ENCODE results near the gene USF2. TPM values are rescaled to one million over a fixed set of nuclear protein-coding genes. Genes with fewer than 3 reads are reported as not detected.

The USF2 gene
- total RNA-seq, 1 donor from 2014 or later: 236 TPM

GRCh38 chr19:35225951-35226350 lies 42.8 kb upstream of the USF2 start:
- CTCF ChIA-PET: interaction anchor here (0.8 kb wide), 1 partner anchor 158 kb away, joined by 3 read pairs; no protein-coding TSS in a partner anchor
- POLR2A ChIA-PET: interaction anchor here (0.6 to 1.7 kb wide), 2 partner anchors 21 to 108 kb away, joined by 3 to 4 read pairs; no protein-coding TSS in a partner anchor
- H3K27me3 Mint-ChIP-seq: no peaks in the 10 kb centered on the region
- no peaks in the 10 kb centered on the region for H3K36me3 Mint-ChIP-seq (ENCODE audit: low read depth)
- H3K27ac Mint-ChIP-seq: no peak overlapping the region
- peak; percentile 4 for DNase-seq
- no peak for ATAC-seq (ENCODE audit: low read depth)
- TF ChIP-seq, protein P1, sequence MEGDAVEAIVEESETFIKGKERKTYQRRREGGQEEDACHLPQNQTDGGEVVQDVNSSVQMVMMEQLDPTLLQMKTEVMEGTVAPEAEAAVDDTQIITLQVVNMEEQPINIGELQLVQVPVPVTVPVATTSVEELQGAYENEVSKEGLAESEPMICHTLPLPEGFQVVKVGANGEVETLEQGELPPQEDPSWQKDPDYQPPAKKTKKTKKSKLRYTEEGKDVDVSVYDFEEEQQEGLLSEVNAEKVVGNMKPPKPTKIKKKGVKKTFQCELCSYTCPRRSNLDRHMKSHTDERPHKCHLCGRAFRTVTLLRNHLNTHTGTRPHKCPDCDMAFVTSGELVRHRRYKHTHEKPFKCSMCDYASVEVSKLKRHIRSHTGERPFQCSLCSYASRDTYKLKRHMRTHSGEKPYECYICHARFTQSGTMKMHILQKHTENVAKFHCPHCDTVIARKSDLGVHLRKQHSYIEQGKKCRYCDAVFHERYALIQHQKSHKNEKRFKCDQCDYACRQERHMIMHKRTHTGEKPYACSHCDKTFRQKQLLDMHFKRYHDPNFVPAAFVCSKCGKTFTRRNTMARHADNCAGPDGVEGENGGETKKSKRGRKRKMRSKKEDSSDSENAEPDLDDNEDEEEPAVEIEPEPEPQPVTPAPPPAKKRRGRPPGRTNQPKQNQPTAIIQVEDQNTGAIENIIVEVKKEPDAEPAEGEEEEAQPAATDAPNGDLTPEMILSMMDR (IDR thresholded peaks at IDR 0.05): no peak
- peaks cover 26% of the 10 kb centered on the region for H3K4me1 Mint-ChIP-seq
- intact Hi-C loops (cut with micrococcal nuclease): no loop called here
- no peaks in the 10 kb centered on the region for H3K9me3 Mint-ChIP-seq
- H3K4me3 Mint-ChIP-seq: no peak overlapping the region

GRCh38 chr19:35226748-35227147 lies 42.0 kb upstream of the USF2 start:
- CTCF ChIA-PET: no interaction called here
- Mint-ChIP-seq H3K4me3 (no peak overlapping the region), H3K9me3 (no peaks in the 10 kb centered on the region), H3K4me1 (peaks cover 26% of the 10 kb centered on the region), H3K27ac (no peak overlapping the region), H3K27me3 (no peaks in the 10 kb centered on the region), H3K36me3 (ENCODE audit: low read depth) (no peaks in the 10 kb centered on the region)
- ATAC-seq (ENCODE audit: low read depth) (no peak), DNase-seq (peak; percentile 0)
- TF ChIP-seq, protein P1 (IDR thresholded peaks at IDR 0.05): no peak
- POLR2A ChIA-PET: interaction anchor here (0.5 kb wide), 1 partner anchor 429 kb away, joined by 4 read pairs; no protein-coding TSS in a partner anchor
- intact Hi-C loops (cut with micrococcal nuclease): no loop called here

GRCh38 chr19:35228177-35228930 lies 40.4 kb upstream of the USF2 start, which contains the start of gene FAM187B:
Gene FAM187B, minus strand, starts transcription at chr19:35228739. Its CDS starts 59 bp downstream, at chr19:35228680.
- Mint-ChIP-seq H3K27me3 (no peaks in the 10 kb centered on the region), H3K27ac (no peak within 1 kb of the TSS), H3K4me3 (no peak within 1 kb of the TSS), H3K9me3 (no peaks in the 10 kb centered on the region), H3K4me1 (peaks cover 19% of the 10 kb centered on the region), H3K36me3 (ENCODE audit: low read depth) (no peaks in the 10 kb centered on the region)
- CTCF ChIA-PET: no interaction called here
- intact Hi-C loops (cut with micrococcal nuclease): no loop called here
- POLR2A ChIA-PET: interaction anchor here (0.6 kb wide), 1 partner anchor 18 kb away, joined by 3 read pairs; no protein-coding TSS in a partner anchor
- TF ChIP-seq, protein P1 (IDR thresholded peaks at IDR 0.05): no peak
- ATAC-seq (ENCODE audit: low read depth): no peak
- no peak for DNase-seq

DNA sequence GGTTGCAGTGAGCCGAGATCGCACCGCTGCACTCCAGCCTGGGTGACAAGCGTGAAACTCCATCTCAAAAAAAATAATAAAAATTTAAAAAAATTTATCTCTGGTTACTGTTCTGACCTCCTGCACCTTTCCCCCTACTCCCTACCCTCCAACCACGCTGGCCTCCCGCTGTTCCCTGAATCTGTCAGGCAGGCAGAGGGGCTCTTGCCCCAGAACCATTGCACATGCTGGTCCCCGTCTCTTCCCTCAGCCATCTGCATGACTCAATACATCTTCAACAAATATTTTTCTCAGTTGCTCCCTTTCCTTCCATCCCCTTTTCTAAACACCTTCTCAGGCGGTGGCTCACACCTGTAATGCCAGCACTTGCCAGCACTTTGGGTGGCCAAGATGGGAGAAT lies 39.2 kb upstream of the USF2 start:
- no peak overlapping the region for H3K4me3 Mint-ChIP-seq
- intact Hi-C loops (cut with micrococcal nuclease): no loop called here
- H3K9me3 Mint-ChIP-seq: no peaks in the 10 kb centered on the region
- no peaks in the 10 kb centered on the region for H3K36me3 Mint-ChIP-seq (ENCODE audit: low read depth)
- ChIA-PET POLR2A (no interaction called here), CTCF (interaction anchor here (0.9 kb wide), 1 partner anchor 239 kb away, joined by 4 read pairs; no protein-coding TSS in a partner anchor)
- no peaks in the 10 kb centered on the region for H3K27me3 Mint-ChIP-seq
- peaks cover 15% of the 10 kb centered on the region for H3K4me1 Mint-ChIP-seq
- DNase-seq (no peak), ATAC-seq (ENCODE audit: low read depth) (no peak)
- TF ChIP-seq, protein P1 (IDR thresholded peaks at IDR 0.05): no peak
- H3K27ac Mint-ChIP-seq: no peak overlapping the region

DNA sequence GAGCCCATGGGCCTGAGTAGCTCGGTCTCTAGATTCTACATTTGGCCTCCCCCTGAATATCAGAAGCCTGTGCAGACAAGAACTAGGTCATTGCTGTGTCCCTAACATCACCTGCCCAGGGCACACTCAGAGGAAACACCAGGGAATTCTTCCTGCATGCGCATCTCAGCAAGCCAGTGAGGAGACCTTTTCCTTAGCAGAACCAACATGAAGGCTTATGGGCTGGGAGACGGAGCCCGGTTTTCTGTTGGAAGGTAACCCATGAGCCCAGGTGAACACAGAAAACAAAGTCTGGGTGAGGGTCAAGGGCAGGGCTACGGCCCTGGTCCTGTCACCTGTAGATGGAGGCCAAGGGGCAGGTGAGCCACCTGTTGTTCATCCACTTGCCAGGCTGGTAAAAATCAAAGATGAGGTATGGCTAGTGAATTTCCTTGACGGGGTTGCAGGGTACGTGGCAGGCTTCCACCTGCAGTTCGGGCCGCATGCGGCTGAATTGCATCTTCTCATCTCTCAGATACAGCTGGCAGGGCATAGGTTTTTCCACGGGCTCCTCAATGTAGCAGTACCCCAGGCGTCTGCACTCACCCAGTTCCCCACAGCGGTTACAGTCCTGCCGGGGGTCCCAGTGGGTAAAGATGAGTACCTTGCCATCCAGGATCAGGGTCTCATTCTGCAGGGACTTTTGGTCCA lies 36.7 kb upstream of the USF2 start:
- Mint-ChIP-seq H3K4me1 (peaks cover 8% of the 10 kb centered on the region), H3K9me3 (no peaks in the 10 kb centered on the region), H3K27ac (no peak overlapping the region), H3K36me3 (ENCODE audit: low read depth) (no peaks in the 10 kb centered on the region), H3K4me3 (no peak overlapping the region), H3K27me3 (no peaks in the 10 kb centered on the region)
- TF ChIP-seq, protein P1 (IDR thresholded peaks at IDR 0.05): no peak
- no peak for DNase-seq
- CTCF ChIA-PET: no interaction called here
- intact Hi-C loops (cut with micrococcal nuclease): no loop called here
- no peak for ATAC-seq (ENCODE audit: low read depth)
- POLR2A ChIA-PET: interaction anchor here (0.7 kb wide), 2 partner anchors 40 to 53 kb away, joined by 3 read pairs; no protein-coding TSS in a partner anchor

All from activated B cell treated with CpG ODN at 0.5 μM for 24 hours (primary cell).